ENCODE data around the gene PTPRT.

DNA sequence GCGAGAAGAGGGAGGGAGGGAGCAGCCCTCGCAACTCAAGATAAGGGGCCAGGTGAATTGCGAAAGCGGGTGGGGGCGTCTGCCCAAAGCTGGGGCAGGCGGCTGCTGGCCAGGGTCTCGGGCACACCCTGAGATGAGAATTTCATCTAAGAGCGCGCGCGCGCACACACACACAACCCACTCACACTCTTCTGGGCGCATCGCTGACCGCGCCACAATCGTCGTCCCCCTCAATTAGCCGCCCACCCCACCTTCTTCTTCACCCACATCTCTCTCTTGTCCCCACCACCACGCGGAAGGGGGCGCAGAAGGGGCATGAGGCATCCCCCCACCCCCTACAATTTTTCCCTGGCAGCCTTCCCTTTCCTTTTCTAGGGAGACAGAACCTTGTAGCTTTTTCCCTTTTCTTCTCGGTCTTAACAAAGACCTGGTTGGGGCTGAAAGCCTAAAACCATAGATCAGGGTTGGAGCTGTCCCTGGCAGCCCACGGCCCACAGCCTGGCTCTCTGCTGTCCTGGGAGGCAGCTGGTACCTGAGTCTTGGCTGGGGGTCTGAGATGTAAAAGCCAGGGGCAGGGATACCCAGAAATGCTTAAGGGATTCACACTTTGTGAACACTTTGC is 737 bp upstream of the PTPRT start:
- TF ChIP-seq, protein P1, sequence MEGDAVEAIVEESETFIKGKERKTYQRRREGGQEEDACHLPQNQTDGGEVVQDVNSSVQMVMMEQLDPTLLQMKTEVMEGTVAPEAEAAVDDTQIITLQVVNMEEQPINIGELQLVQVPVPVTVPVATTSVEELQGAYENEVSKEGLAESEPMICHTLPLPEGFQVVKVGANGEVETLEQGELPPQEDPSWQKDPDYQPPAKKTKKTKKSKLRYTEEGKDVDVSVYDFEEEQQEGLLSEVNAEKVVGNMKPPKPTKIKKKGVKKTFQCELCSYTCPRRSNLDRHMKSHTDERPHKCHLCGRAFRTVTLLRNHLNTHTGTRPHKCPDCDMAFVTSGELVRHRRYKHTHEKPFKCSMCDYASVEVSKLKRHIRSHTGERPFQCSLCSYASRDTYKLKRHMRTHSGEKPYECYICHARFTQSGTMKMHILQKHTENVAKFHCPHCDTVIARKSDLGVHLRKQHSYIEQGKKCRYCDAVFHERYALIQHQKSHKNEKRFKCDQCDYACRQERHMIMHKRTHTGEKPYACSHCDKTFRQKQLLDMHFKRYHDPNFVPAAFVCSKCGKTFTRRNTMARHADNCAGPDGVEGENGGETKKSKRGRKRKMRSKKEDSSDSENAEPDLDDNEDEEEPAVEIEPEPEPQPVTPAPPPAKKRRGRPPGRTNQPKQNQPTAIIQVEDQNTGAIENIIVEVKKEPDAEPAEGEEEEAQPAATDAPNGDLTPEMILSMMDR (IDR thresholded peaks at IDR 0.05) = no peak
- no peak for TF ChIP-seq POLR2A (IDR thresholded peaks at IDR 0.05)

Data from uterus (tissue), 2 donors.